Left kidney (tissue), 2 donors: ENCODE measurements around the gene RNF11. TPM values are rescaled to one million over a fixed set of nuclear protein-coding genes. Genes with fewer than 3 reads are reported as not detected.

Experiments used
- DNase-seq: peaks from one replicate; pipeline ENCODE4 v3.0.0-alpha.2; 2013
- polyA plus RNA-seq: library from polyadenylated mRNA; unstranded; fragments of 120-200 nt; gene quantifications from one replicate; pipeline ENCODE4 v1.2.1, GENCODE V29; 2013; ENCODE audit not compliant: insufficient read length

Gene RNF11
- polyA plus RNA-seq, 1 donor: 119 TPM

DNA sequence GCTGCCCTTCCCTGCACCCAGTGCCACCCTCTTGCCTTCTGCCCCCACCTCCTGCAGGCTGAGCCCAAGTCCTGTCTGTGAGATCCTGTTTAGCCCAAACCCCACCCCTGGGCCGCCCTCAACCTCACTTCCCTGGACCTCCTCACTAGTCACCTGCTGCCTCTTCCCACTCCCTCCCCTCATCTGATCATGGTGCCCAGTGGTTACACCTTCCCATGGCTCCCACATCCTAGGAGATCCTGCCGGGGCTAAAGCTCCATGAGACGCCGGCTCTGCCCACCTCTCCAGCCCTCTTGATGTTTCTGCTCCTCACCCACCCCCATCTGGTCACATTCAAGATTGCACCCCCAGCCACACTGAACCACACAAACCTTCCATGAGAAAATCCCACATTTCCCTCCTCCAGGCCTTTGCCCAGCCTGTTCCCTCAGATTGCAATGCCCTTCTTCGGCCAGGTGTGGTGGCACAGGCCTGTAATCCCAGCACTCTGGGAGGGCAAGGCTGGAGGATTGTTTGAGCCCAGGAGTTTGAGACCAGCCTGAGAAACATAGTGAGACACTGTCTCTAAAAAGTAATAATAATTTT is 77.3 kb downstream of the RNF11 start:
- no peak for DNase-seq

- no peak for DNase-seq
These were observed 78.1 kb downstream of the RNF11 start for GRCh38 chr1:51313961-51314777.

GRCh38 chr1:51314974-51315373 is 78.9 kb downstream of the RNF11 start:
- no peak for DNase-seq

GRCh38 chr1:51316113-51316845 is 80.2 kb downstream of the RNF11 start:
- no peak for DNase-seq

- DNase-seq: no peak
These were observed 80.7 kb downstream of the RNF11 start for GRCh38 chr1:51316846-51317120.

- no peak for DNase-seq
These were observed 81.7 kb downstream of the RNF11 start for GRCh38 chr1:51317798-51318197.

DNA sequence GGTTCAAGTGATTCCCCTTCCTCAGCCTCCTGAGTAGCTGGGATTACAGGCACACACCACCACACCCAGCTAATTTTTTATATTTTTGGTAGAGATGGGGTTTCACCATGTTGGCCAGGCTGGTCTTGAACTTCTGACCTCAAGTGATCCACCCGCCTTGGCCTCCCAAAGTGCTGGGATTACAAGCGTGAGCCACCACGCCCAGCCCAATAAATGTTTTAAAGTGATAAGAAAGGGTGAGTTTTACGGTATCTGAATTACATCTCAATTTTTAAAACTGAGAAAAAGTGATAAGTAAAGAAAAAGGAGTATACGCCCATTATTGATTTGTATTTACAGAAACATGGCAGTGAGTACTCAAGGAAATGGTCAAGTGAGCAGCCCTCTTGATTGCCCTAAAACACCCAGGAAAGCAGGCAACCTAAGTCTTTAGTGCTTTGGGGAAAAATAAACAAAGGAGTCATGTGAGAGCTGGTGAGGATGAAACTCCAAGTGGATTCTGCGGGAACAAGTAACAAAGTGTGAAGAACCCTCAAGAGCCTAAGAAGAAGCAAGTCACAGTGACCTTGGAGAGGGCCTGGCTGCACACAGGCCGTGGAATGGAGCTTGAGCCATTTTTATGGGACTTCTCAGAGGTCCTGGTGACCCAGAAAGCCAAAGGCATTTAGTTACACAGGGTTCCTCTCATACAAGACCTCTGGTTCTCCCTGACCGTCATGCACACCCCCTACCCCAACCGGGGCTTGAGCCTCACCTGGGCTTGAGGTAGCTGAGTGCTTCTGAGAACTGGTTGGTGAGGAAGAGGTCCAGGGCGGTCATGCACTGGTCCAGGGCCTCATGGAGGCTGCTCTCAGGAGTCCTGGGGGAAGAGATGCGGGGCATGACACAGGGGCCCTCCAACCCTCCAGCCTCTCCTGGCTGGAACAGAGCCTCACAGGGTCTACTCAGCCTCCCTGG is 85.2 kb downstream of the RNF11 start:
- DNase-seq: no peak

DNA sequence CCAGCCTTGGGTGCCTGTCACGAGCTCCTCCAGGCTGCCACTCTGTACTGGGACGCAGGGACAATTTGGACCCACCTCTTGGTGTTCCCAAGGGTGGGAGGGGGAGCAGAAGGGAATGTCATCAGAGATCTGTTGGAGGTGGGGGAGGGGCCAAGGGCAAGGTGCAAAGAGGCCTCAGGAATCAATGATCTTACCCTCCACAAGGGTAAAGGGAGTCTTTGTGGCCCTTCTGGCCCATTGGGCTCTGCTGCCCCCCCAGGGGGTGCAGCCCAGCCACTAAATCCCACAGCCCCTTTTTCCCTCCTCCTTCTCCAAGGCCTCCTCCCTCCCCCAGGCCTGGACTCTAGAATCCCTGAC is 85.8 kb downstream of the RNF11 start:
- no peak for DNase-seq

DNA sequence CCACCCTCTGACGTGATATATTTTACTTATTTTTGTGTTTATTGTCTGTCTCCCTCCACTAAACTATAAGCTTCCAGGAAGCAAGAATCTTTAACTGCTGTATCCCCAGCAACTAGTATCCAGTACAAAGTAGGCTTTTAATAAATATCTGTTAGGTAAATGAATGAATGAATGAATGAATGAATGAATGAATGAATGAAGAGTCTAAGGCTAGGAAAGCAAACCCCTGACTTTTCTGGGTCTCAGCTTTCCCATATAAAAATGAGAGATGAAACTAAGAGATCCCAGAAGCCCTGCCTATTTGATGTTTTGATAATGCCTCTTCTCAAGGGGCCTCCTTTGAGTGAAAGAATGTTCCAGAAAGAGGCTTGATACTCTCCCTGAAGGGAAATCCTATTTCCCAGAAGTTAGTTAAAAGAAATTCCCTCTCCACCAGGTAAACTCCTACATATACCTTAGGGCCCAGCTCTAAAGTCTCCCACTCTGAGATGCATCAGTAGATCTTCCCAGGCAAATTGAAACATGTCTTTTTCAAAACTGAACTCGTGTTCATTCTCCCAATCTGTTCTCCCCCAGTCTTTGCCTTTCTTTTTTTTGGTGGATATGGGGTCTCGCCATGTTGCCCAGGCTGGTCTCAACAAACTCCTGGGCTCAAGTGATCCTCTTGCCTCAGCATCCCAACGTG is 86.5 kb downstream of the RNF11 start:
- no peak for DNase-seq

Other genes starting within 250 kb of the RNF11 start
- not detected for gene C1orf185, start 134.0 kb upstream of the RNF11 start, polyA plus RNA-seq
- gene TTC39A, start 94.3 kb downstream of the RNF11 start, polyA plus RNA-seq: 9.7 TPM